CD4-positive, alpha-beta T cell treated with Interleukin-17A for 1 hour (primary cell): ENCODE results near the gene METTL15.
"Not testable (repeated sequence)": the region's sequence is repeated elsewhere in the genome, so short reads cannot be mapped to it uniquely, and the experiment has no call there.

Source experiments
- DNase-seq: peaks from one replicate; pipeline ENCODE4 v3.0.0-alpha.2; 2020

The METTL15 gene

GRCh38 chr11:28223577-28223976 is 115.4 kb downstream of the METTL15 start:
- no peak for DNase-seq

GRCh38 chr11:28223994-28224393 is 115.8 kb downstream of the METTL15 start:
- no peak for DNase-seq

- no peak for DNase-seq
These were observed 119.3 kb downstream of the METTL15 start for GRCh38 chr11:28227460-28227859.

GRCh38 chr11:28228196-28228895 is 120.2 kb downstream of the METTL15 start:
- DNase-seq, result no peak

DNA sequence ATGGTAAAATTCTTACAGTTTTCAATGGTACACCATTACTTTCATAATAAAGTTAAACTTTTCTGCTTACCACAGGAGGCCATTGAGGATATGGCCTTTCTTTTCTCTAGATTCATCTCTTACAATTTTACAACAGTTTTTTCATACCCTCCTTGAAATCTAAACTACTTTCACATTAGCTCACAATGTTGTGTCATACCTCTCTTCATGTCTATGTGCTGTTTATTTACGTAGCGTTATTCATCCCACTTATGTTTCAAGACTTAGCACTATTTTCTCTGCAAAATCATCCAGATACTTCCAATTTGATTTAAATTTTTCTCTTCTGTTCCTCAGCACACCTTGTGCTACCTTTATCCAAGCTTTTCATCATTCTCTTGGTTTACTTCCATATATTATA is 123.3 kb downstream of the METTL15 start:
- no peak for DNase-seq

DNA sequence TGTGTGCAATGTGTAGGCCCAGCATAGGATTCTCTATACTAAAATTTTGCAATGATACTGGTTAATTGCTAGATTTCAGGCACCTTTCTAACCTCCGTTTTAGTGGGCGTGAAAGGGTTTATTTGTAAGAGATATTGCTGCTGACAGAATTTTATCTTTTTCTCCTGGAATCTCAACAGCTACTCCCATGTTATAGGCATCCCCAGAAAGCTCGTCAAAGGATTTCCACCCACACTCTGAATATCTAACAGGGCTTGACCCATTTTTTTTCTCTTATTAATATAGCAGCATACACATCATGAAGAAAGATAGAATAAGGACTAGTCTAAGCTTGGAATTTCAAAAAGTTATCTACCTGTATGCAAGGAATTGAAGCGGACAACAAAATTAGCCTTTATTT is 124.5 kb downstream of the METTL15 start:
- no peak for DNase-seq

- no peak for DNase-seq
These were observed 133.6 kb downstream of the METTL15 start for GRCh38 chr11:28241760-28242159.

- DNase-seq, result no peak
These were observed 134.4 kb downstream of the METTL15 start for GRCh38 chr11:28242596-28242995.

- DNase-seq, result no peak
These were observed 134.9 kb downstream of the METTL15 start for GRCh38 chr11:28243061-28243460.

DNA sequence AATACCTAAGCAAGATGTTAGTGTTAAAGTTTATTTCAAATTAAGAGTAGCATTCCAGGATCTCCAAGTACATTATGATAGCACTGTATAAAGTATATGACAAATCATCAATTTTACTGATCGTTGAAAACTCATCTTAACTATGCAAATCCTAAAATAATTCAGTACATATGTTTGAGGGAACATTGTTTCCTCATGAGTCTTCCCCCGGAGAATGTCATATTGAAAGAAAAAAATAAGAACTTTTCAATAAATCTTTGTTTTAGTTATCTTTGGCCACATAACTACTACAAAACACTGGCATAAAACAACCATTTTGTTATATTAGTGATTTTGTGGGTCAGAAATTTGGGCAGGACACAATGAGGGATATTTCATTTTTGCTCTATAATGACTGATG is 135.4 kb downstream of the METTL15 start:
- no peak for DNase-seq

DNA sequence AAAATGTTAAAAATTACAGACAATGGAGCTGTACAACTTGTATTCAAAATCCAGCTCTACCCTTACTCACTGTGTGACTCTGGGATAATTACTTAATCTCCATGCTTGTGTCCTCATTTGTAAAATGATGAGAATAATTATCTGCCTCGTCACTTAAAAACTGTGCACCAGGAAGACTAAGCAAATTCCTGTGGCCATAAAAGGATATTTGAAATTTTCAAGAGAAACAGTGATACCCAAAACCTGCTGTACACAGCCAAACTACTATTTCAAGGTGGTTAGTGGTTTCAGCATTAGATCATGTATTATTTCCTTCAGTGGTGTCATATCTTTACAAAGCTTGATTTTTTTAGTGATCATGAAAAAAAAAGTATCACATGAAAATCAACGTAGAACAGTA is 136.9 kb downstream of the METTL15 start:
- DNase-seq, result no peak

- DNase-seq, result no peak
These were observed 142.0 kb downstream of the METTL15 start for GRCh38 chr11:28250192-28250591.

DNA sequence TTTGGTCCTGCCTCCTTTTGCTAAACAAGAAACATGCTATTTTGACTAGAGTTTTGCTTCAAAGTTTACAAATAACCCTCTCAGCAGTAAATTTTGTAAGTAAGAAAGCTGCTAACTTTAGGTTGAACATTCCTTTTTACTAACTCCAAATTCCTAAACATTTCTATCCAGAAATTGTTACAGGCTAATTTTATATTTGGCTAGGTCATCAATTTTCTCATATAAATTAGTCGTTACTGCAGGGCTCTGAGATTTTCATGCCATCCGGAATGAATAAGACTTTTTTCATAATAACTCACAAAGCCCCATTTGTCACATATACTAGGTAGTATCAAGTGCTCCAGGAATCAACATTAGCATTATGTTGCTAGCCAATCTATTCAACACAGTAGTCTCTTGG is 143.1 kb downstream of the METTL15 start:
- DNase-seq, result no peak

- no peak for DNase-seq
These were observed 149.6 kb downstream of the METTL15 start for GRCh38 chr11:28257761-28258160.

GRCh38 chr11:28259177-28259843 is 151.1 kb downstream of the METTL15 start:
- DNase-seq, result no peak

GRCh38 chr11:28268925-28269324 is 160.7 kb downstream of the METTL15 start:
- no peak for DNase-seq

DNA sequence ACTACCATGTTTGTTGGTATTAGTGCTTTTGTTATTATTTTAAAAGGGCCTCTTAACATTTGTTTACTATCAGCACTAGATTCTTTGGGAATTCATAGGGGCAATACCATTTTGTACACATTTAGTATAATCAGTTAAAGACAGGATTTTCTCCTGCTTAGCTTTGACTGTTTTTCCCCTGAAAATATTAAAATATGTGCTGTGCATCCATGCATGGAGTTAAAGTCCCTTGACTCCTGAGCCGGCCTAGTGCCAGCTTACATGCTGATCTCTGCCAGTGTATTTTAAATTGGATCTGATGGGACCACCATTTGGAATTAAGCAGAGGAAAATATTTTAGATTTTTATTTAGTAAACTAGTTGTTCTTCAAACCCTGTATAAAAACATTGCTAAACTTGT is 161.4 kb downstream of the METTL15 start:
- no peak for DNase-seq

DNA sequence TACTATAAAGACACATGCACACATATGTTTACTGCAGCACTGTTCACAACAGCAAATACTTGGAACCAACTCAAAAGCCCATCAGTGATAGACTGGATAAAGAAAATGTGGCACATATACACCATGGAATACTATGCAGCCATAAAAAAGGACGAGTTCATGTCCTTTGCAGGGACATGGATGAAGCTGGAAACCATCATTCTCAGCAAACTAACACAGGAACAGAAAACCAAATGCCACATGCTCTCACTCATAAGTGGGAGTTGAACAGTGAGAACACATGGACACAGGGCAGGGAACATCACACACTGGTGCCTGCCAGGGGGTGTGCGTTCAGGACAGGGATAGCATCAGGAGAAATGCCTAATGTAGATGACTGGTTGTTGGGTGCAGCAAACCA is 164.1 kb downstream of the METTL15 start:
- DNase-seq, result not testable (repeated sequence)

GRCh38 chr11:28274216-28274615 is 166.0 kb downstream of the METTL15 start:
- no peak for DNase-seq

GRCh38 chr11:28284196-28284595 is 176.0 kb downstream of the METTL15 start:
- no peak for DNase-seq

DNA sequence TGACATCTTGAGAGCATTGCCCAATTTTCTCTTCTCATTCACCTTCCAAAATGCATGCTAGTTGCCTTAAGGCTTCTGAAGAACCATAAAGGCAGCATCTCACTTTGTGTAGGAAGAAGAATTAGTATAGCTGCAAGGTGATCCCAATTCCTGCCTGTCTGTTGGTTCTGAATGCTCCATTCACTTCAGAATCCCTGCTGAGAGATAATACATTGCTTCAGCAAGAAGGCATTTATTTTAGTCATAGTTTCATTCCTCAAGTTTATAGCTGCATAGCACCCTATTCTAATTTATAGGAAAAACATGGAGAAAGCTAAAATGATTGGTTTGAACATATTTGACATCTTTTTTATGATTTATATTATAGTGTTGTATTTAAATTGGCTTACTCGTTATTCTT is 181.3 kb downstream of the METTL15 start:
- no peak for DNase-seq

DNA sequence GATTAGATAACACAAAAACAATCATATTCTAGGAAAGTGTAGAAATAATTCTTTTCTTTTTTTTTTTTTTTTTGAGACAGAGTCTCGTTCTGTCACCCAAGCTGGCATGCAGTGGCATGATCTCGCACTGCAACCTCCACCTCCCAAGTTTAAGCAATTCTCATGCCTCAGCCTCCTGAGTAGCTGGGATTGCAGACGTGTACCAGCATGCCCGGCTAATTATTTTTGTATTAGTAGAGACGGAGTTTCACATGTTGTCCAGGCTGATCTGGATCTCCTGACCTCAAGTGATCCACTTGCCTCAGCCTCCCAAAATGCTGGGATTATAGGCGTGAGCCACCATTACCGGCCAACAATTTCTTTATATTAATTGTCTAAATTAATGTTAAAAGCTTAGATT is 182.8 kb downstream of the METTL15 start:
- DNase-seq, result not testable (repeated sequence)

GRCh38 chr11:28296426-28296825 is 188.2 kb downstream of the METTL15 start:
- DNase-seq, result no peak

GRCh38 chr11:28298209-28298608 is 190.0 kb downstream of the METTL15 start:
- no peak for DNase-seq
